BLaER1 treated with 17β-estradiol and CSF1 and Interleukin-3, amounts not matched to agents 10 nM and 100 nM (cell line): ENCODE data around the gene TRAPPC11.

Experiments used
- H3K27ac ChIP-seq, 11 experiments: shearing (Covaris generic); formaldehyde crosslinking; 2 replicates each; pipeline ENCODE4 v1.8.1; 2022
- H3K27me3 ChIP-seq, 11 experiments: shearing (Covaris generic); formaldehyde crosslinking; 2 replicates each; pipeline ENCODE4 v1.8.1; 2022
- H3K36me3 ChIP-seq, 11 experiments: shearing (Covaris generic); formaldehyde crosslinking; 2 replicates each; pipeline ENCODE4 v1.8.1; 2022
- H3K4me1 ChIP-seq, 10 experiments: shearing (Covaris generic); formaldehyde crosslinking; 2 replicates each; pipeline ENCODE4 v1.8.1; 2022
- H3K4me2 ChIP-seq, 11 experiments: shearing (Covaris generic); formaldehyde crosslinking; 2 replicates each; pipeline ENCODE4 v1.8.1; 2022
- H3K4me3 ChIP-seq, 10 experiments: shearing (Covaris generic); formaldehyde crosslinking; 2 replicates each; pipeline ENCODE4 v1.8.1; 2022
- H3K9ac ChIP-seq, 11 experiments: shearing (Covaris generic); formaldehyde crosslinking; 2 replicates each; pipeline ENCODE4 v1.8.1; 2022
- H3K9me3 ChIP-seq, 11 experiments: shearing (Covaris generic); formaldehyde crosslinking; replicated peaks in 1 of 11; 2 replicates each; pipeline ENCODE4 v1.8.1; 2022
- H4K20me1 ChIP-seq, 11 experiments: shearing (Covaris generic); formaldehyde crosslinking; 2 replicates each; pipeline ENCODE4 v1.8.1; 2022
- Cebpa-rat ChIP-seq, 11 experiments: shearing (Covaris generic); IDR thresholded peaks; 2 replicates each; pipeline ENCODE4 v1.8.1; 2022

The TRAPPC11 gene

GRCh38 chr4:183757060-183757459 is 98.0 kb downstream of the TRAPPC11 start:
- no peak overlapping the region for H3K4me3 ChIP-seq
- no peak overlapping the region for H3K4me2 ChIP-seq
- TF ChIP-seq Cebpa-rat (IDR thresholded peaks at IDR 0.05): no peak
- no peaks in the 10 kb centered on the region for H3K27me3 ChIP-seq
- H4K20me1 ChIP-seq: no peaks in the 10 kb centered on the region
- H3K9me3 ChIP-seq: peaks cover 18 to 35% (median 26%) of the 10 kb centered on the region in 11 experiments; a peak in 20 of 22 replicates
- no peak overlapping the region for H3K9ac ChIP-seq
- H3K36me3 ChIP-seq: no peaks in the 10 kb centered on the region
- no peaks in the 10 kb centered on the region for H3K4me1 ChIP-seq
- H3K27ac ChIP-seq: no peak overlapping the region

GRCh38 chr4:183758061-183758757 is 99.1 kb downstream of the TRAPPC11 start:
- Histone ChIP-seq H3K4me1 (no peaks in the 10 kb centered on the region), H3K36me3 (no peaks in the 10 kb centered on the region), H3K4me2 (no peak overlapping the region), H3K9ac (no peak overlapping the region), H3K4me3 (no peak overlapping the region), H4K20me1 (no peaks in the 10 kb centered on the region), H3K27me3 (no peaks in the 10 kb centered on the region), H3K9me3 (peaks cover 18 to 28% (median 24%) of the 10 kb centered on the region in 11 experiments; a peak in 20 of 22 replicates), H3K27ac (no peak overlapping the region)
- no peak for TF ChIP-seq Cebpa-rat (IDR thresholded peaks at IDR 0.05)

- peaks cover 14 to 23% (median 18%) of the 10 kb centered on the region in 11 experiments; a peak in 20 of 22 replicates for H3K9me3 ChIP-seq
- no peak overlapping the region for H3K4me3 ChIP-seq
- no peaks in the 10 kb centered on the region for H3K27me3 ChIP-seq
- H3K27ac ChIP-seq: no peak overlapping the region
- no peaks in the 10 kb centered on the region for H3K36me3 ChIP-seq
- no peaks in the 10 kb centered on the region for H3K4me1 ChIP-seq
- no peaks in the 10 kb centered on the region for H4K20me1 ChIP-seq
- H3K9ac ChIP-seq: no peak overlapping the region
- TF ChIP-seq Cebpa-rat (IDR thresholded peaks at IDR 0.05): no peak
- H3K4me2 ChIP-seq: no peak overlapping the region
These were observed 99.8 kb downstream of the TRAPPC11 start for GRCh38 chr4:183758758-183759447.

GRCh38 chr4:183760326-183760725 is 101.2 kb downstream of the TRAPPC11 start:
- H3K27ac ChIP-seq: no peak overlapping the region
- TF ChIP-seq Cebpa-rat (IDR thresholded peaks at IDR 0.05): no peak
- peaks cover 3 to 9% (median 5%) of the 10 kb centered on the region in 11 experiments; a peak in 16 of 22 replicates for H3K9me3 ChIP-seq
- H3K4me3 ChIP-seq: no peak overlapping the region
- H3K27me3 ChIP-seq: no peaks in the 10 kb centered on the region
- H3K36me3 ChIP-seq: no peaks in the 10 kb centered on the region
- H3K4me2 ChIP-seq: no peak overlapping the region
- no peak overlapping the region for H3K9ac ChIP-seq
- H3K4me1 ChIP-seq: peaks cover 0 to 1% (median 0%) of the 10 kb centered on the region in 10 experiments; a peak in 6 of 20 replicates
- no peaks in the 10 kb centered on the region for H4K20me1 ChIP-seq
